Nephron progenitor cell (in vitro differentiated cells): ENCODE measurements around the gene ZNF276.

Source experiments
- DNase-seq: peaks from one replicate; pipeline ENCODE4 v3.0.0; 2021
- H3K27ac Mint-ChIP-seq: 2 replicates; pipeline ENCODE4 v1.8.0; 2021; ENCODE audit warnings: mild to moderate bottlenecking, moderate library complexity, mixed read lengths
- H3K27me3 Mint-ChIP-seq: 2 replicates; pipeline ENCODE4 v1.8.0; 2021; ENCODE audit warnings: mild to moderate bottlenecking, low read depth, mixed read lengths; ENCODE audit not compliant: poor library complexity
- H3K36me3 Mint-ChIP-seq: 2 replicates; pipeline ENCODE4 v1.8.0; 2021; ENCODE audit warnings: low read depth, mixed read lengths
- H3K4me1 Mint-ChIP-seq: 2 replicates; pipeline ENCODE4 v1.8.0; 2021; ENCODE audit warnings: mixed read lengths
- H3K4me3 Mint-ChIP-seq: 2 replicates; pipeline ENCODE4 v1.8.0; 2021; ENCODE audit warnings: mild to moderate bottlenecking, moderate library complexity, mixed read lengths
- H3K9me3 Mint-ChIP-seq: 2 replicates; pipeline ENCODE4 v1.8.0; 2021; ENCODE audit warnings: mild to moderate bottlenecking, moderate library complexity, mixed read lengths
- TF ChIP-seq, protein P1 (sequence below): fragments of 200-600 bp; sonication (generic); IDR thresholded peaks from 2 replicates; pipeline ENCODE4 v1.5.0; 2021; ENCODE audit warnings: antibody characterized with exemption

ZNF276 gene

DNA sequence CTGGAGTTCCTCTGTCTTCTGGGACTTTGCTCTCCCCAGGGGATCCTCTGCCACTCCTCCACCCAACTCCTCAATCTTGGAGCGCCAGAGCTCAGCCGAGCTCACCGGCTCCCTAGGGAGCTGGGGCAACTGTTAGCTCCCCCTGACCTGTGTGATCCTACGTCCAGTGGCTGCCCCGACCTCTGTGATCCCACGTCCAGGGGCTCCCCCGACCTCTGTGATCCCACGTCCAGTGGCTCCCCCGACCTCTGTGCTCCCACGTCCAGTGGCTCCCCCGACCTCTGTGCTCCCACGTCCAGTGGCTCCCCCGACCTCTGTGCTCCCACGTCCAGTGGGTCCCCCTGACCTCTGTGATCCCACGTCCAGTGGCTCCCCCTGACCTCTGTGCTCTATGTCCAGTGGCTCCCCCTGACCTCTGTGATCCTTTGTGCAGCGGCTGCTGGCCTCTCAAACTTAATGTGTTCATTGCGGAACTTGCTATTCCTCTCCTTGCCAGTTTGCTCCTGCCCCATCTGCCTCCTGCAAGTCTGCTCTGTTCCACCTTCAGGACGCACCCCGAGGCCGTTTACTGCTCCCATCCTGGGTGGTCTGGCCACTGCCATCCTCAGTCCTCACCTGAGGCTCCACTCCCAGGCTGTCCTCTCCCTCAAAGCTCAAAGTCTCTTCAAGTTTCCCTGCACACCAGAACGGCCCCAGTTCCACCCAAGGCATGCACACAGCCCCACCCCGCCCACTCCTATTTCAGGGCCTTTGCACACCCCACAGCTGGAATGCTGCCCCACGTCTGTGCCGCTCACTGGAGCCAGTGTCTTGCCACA, 3.4 kb upstream of the ZNF276 start:
- Mint-ChIP-seq H3K9me3 (peaks cover 7% of the 10 kb centered on the region), H3K27me3 (peaks cover 7% of the 10 kb centered on the region), H3K4me3 (no peak overlapping the region), H3K27ac (no peak overlapping the region), H3K4me1 (peaks cover 40% of the 10 kb centered on the region), H3K36me3 (peaks cover 37% of the 10 kb centered on the region)
- no peak for DNase-seq
- TF ChIP-seq, protein P1, sequence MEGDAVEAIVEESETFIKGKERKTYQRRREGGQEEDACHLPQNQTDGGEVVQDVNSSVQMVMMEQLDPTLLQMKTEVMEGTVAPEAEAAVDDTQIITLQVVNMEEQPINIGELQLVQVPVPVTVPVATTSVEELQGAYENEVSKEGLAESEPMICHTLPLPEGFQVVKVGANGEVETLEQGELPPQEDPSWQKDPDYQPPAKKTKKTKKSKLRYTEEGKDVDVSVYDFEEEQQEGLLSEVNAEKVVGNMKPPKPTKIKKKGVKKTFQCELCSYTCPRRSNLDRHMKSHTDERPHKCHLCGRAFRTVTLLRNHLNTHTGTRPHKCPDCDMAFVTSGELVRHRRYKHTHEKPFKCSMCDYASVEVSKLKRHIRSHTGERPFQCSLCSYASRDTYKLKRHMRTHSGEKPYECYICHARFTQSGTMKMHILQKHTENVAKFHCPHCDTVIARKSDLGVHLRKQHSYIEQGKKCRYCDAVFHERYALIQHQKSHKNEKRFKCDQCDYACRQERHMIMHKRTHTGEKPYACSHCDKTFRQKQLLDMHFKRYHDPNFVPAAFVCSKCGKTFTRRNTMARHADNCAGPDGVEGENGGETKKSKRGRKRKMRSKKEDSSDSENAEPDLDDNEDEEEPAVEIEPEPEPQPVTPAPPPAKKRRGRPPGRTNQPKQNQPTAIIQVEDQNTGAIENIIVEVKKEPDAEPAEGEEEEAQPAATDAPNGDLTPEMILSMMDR = no peak

DNA sequence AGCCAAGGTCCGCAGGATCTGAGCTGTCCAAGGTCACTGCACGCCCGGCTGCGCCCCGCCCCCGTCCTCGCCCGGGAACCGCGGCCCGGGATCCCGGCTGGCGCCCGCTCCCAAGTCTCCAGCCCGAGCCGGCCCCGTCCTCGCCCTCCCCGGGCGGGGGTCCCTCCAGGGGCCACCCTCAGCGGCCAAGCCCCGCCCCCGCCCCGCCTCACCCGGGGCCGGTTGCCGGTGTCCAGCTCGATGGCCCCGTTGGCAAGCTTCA, 855 bp upstream of the ZNF276 start:
- H3K27me3 Mint-ChIP-seq = peaks cover 13% of the 10 kb centered on the region
- no peak overlapping the region for H3K27ac Mint-ChIP-seq
- TF ChIP-seq, protein P1 = no peak
- no peaks in the 10 kb centered on the region for H3K9me3 Mint-ChIP-seq
- H3K36me3 Mint-ChIP-seq = peaks cover 33% of the 10 kb centered on the region
- peak; percentile 83 for DNase-seq
- peaks cover 49% of the 10 kb centered on the region for H3K4me1 Mint-ChIP-seq
- H3K4me3 Mint-ChIP-seq = peak overlapping the region; percentile 91

DNA sequence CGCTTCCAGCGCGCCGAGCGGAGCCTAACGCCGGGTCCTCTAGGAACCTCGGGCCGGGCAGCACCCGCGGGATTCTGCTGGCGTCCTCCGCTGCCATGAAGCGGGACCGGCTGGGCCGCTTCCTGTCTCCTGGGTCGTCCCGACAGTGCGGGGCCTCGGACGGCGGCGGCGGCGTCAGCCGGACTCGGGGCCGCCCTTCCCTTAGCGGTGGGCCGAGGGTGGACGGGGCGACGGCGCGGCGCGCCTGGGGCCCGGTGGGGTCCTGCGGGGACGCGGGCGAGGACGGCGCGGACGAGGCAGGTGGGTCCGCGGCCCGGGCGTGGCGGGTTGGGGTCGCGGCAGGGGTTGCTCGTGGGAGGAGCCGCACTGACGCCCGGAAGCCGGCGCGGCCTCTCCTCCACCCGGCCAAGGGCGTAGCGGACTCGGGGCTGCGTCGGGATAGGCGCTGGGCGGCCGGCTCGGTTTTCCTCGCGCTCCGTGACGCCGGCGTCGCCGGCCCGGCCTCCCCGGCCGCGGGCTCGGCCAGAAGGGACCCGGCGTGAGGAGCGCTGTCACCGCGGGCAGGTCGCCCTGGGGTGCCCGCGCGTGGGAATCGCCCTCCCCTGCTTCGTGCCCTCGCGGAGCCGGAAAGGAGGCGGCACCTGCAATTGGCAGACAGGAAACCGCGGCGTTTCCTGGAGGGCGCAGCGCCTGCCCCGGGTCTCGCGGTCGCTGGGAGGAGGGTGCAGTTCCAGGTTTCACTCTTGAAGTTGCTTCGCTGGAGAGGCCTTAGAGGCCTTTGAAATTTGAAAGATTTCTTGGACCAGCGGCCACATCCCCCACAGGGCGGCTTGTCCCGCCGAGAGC, 432 bp downstream of the ZNF276 start:
- peaks cover 13% of the 10 kb centered on the region for H3K27me3 Mint-ChIP-seq
- DNase-seq = peak; percentile 63

DNA sequence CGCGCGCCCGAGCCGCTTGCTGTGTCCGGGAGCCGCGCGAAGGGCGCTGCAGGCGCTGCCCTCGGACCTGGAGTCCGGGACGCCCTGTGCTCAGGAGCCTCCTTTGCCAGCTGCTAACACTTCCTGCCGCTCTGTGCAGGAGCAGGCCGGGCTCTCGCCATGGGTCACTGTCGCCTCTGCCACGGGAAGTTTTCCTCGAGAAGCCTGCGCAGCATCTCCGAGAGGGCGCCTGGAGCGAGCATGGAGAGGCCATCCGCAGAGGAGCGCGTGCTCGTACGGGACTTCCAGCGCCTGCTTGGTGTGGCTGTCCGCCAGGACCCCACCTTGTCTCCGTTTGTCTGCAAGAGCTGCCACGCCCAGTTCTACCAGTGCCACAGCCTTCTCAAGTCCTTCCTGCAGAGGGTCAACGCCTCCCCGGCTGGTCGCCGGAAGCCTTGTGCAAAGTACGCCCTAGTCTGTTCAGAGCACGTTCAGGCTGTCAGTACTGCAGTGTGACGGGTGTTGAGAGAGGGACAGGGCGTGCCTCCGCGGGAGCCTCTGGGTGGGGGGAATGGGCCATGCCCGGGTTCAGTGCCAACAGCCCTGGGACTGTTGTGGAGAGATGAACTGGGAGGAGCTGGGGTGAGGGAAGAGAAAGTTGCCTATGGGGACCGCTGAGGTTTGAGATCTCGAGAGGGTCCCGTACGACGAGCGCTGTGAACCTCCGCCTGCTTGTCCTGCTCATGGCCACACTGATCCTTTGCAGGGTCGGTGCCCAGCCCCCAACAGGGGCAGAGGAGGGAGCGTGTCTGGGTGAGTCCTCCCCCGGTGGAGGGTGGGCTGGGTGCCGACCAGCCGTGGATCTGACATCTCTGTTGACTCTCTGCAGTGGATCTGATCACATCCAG, 1.3 kb downstream of the ZNF276 start:
- DNase-seq = no peak
- H3K4me1 Mint-ChIP-seq = peaks cover 47% of the 10 kb centered on the region

More for the DNA sequence above, 432 bp downstream of the ZNF276 start:
- H3K9me3 Mint-ChIP-seq = no peaks in the 10 kb centered on the region
- peak overlapping the region; percentile 75 for H3K4me3 Mint-ChIP-seq
- peaks cover 28% of the 10 kb centered on the region for H3K36me3 Mint-ChIP-seq
- no peak overlapping the region for H3K27ac Mint-ChIP-seq
- H3K4me1 Mint-ChIP-seq = peaks cover 44% of the 10 kb centered on the region
- TF ChIP-seq, protein P1 = no peak

More for the DNA sequence above, 1.3 kb downstream of the ZNF276 start:
- Mint-ChIP-seq H3K27ac (no peak overlapping the region), H3K4me3 (peak overlapping the region; percentile 75), H3K9me3 (no peaks in the 10 kb centered on the region), H3K36me3 (peaks cover 31% of the 10 kb centered on the region), H3K27me3 (peaks cover 13% of the 10 kb centered on the region)
- TF ChIP-seq, protein P1 = no peak
